H1 (cell line): Measurements from ENCODE around the gene RTN4. TPM values are rescaled to one million over a fixed set of nuclear protein-coding genes. Genes with fewer than 3 reads are reported as not detected.

Experiments
- CTCF ChIA-PET: fragments of 300-600 bp; sonication (Branson Sonifier 250); formaldehyde crosslinking; loops from one replicate; lab custom pipeline; 2021; ENCODE audit not compliant: partially characterized antibody; lab: Charles Lee
- POLR2A ChIA-PET: fragments of 300-600 bp; sonication (Branson Sonifier 250); formaldehyde crosslinking; loops from one replicate; lab custom pipeline; 2021; ENCODE audit warnings: inconsistent platforms; ENCODE audit not compliant: partially characterized antibody; lab: Charles Lee
- DNase-seq, 2 experiments: peaks; one replicate each; pipeline versions ENCODE4 v3.0.0 to v3.0.0-alpha.2; 2010 to 2022; ENCODE audit warnings: low spot score in 2 of 2, low read depth in 1 of 2, mixed read lengths in 1 of 2
- FAIRE-seq: peaks from 2 replicates; lab custom pipeline; 2011; peaks lifted over from hg19 to GRCh38; lab: Jason Lieb, UNC
- H2AFZ ChIP-seq: 2 replicates; pipeline ENCODE4 v1.8.1; 2012; ENCODE audit warnings: low read length, inconsistent platforms
- H2AK5ac ChIP-seq: 2 replicates; pipeline ENCODE4 v1.6.1; 2013; ENCODE audit warnings: low read depth, low read length
- H2BK120ac ChIP-seq: replicated peaks from 2 replicates; pipeline ENCODE3; 2013; ENCODE audit warnings: low read depth, low read length, inconsistent platforms
- H2BK12ac ChIP-seq: 2 replicates; pipeline ENCODE4 v1.6.1; 2013; ENCODE audit warnings: low read depth, low read length
- H2BK15ac ChIP-seq: 2 replicates; pipeline ENCODE4 v1.6.1; 2013; ENCODE audit warnings: low read length
- H2BK20ac ChIP-seq: 2 replicates; pipeline ENCODE4 v1.6.1; 2013; ENCODE audit warnings: low read length
- H2BK5ac ChIP-seq: 2 replicates; pipeline ENCODE4 v1.6.1; 2013; ENCODE audit warnings: low read depth, low read length
- H3K14ac ChIP-seq: 2 replicates; pipeline ENCODE4 v1.6.1; 2013; ENCODE audit warnings: inconsistent platforms; ENCODE audit not compliant: insufficient read length
- H3K18ac ChIP-seq: 2 replicates; pipeline ENCODE4 v1.6.1; 2013; ENCODE audit warnings: low read length; ENCODE audit errors: extremely low read depth
- H3K23ac ChIP-seq: 2 replicates; pipeline ENCODE4 v1.6.1; 2013; ENCODE audit warnings: inconsistent platforms; ENCODE audit not compliant: insufficient read length
- H3K23me2 ChIP-seq: 2 replicates; pipeline ENCODE4 v1.6.1; 2013; ENCODE audit warnings: low read depth, low read length
- H3K27ac ChIP-seq: 2 replicates; pipeline ENCODE4 v1.6.1; 2011; ENCODE audit warnings: low read depth, low read length, inconsistent platforms
- H3K27me3 ChIP-seq, 4 experiments: replicated peaks in 1 of 4; 1 replicate in 1 of 4; 2 replicates in 3 of 4; pipeline versions ENCODE4 v1.6.1 to v1.8.1; 2011 to 2013; ENCODE audit warnings: low read length in 3 of 4, mild to moderate bottlenecking in 3 of 4, inconsistent platforms in 2 of 4, mixed read lengths in 2 of 4, moderate library complexity in 1 of 4; ENCODE audit not compliant: control insufficient read depth in 3 of 4, insufficient read depth in 3 of 4; ENCODE audit errors: extremely low read depth in 1 of 4
- H3K36me3 ChIP-seq, 4 experiments: 2 replicates each; pipeline versions ENCODE4 v1.6.1 to v1.8.1; 2011 to 2013; ENCODE audit warnings: mild to moderate bottlenecking in 4 of 4, low read length in 3 of 4, moderate library complexity in 2 of 4, control low read depth in 1 of 4, inconsistent platforms in 1 of 4; ENCODE audit not compliant: insufficient read depth in 4 of 4, control insufficient read depth in 2 of 4
- H3K4ac ChIP-seq: replicated peaks from 2 replicates; pipeline ENCODE3; 2013; ENCODE audit warnings: low read length, low read depth, mixed read lengths, inconsistent platforms; ENCODE audit not compliant: insufficient read length
- H3K4me1 ChIP-seq, 4 experiments: replicated peaks in 1 of 4; 1 replicate in 1 of 4; 2 replicates in 3 of 4; pipeline versions ENCODE4 v1.6.1 to v1.8.1; 2011 to 2013; ENCODE audit warnings: low read length in 3 of 4, inconsistent platforms in 2 of 4, mixed read lengths in 1 of 4; ENCODE audit not compliant: insufficient read depth in 4 of 4, control insufficient read depth in 3 of 4
- H3K4me2 ChIP-seq, 2 experiments: 2 replicates each; pipeline versions ENCODE4 v1.6.1 to v1.8.1; 2011 to 2013; ENCODE audit warnings: low read depth in 2 of 2, low read length in 2 of 2, control low read depth in 1 of 2, inconsistent platforms in 1 of 2, mild to moderate bottlenecking in 1 of 2; ENCODE audit not compliant: insufficient read depth in 1 of 2
- H3K4me3 ChIP-seq, 4 experiments: fragments of 200-600, 300-600 bp in 1 of 4; sonication (generic), shearing (Covaris generic), sonication (Bioruptor Twin) in 1 of 4; 2 replicates each; pipeline versions ENCODE4 v1.5.1 to v1.8.1; 2011 to 2016; ENCODE audit warnings: low read length in 4 of 4, low read depth in 3 of 4, control low read depth in 2 of 4, inconsistent platforms in 2 of 4, mild to moderate bottlenecking in 2 of 4, mixed read lengths in 1 of 4, moderate library complexity in 1 of 4; ENCODE audit not compliant: insufficient read depth in 2 of 4; ENCODE audit errors: extremely low read depth in 1 of 4
- H3K56ac ChIP-seq: replicated peaks from 2 replicates; pipeline ENCODE3; 2013; ENCODE audit warnings: low read depth, mild to moderate bottlenecking, mixed read lengths, low read length, inconsistent platforms; ENCODE audit not compliant: insufficient read length
- H3K79me1 ChIP-seq: 2 replicates; pipeline ENCODE4 v1.6.1; 2013; ENCODE audit warnings: low read depth, low read length, control low read depth
- H3K79me2 ChIP-seq, 2 experiments: 2 replicates each; pipeline versions ENCODE4 v1.6.1 to v1.8.1; 2012 to 2013; ENCODE audit warnings: low read length in 2 of 2, mild to moderate bottlenecking in 2 of 2, inconsistent platforms in 1 of 2; ENCODE audit not compliant: insufficient read depth in 2 of 2, control insufficient read depth in 1 of 2
- H3K9ac ChIP-seq, 4 experiments: replicated peaks in 1 of 4; 1 replicate in 1 of 4; 2 replicates in 3 of 4; pipeline versions ENCODE4 v1.6.1 to v1.8.1; 2011 to 2013; ENCODE audit warnings: low read depth in 3 of 4, low read length in 3 of 4, control low read depth in 2 of 4, mild to moderate bottlenecking in 2 of 4, moderate library complexity in 2 of 4, inconsistent platforms in 1 of 4; ENCODE audit errors: extremely low read depth in 1 of 4
- H3K9me3 ChIP-seq, 2 experiments: 2 replicates each; pipeline versions ENCODE4 v1.6.1 to v1.8.1; 2012 to 2013; ENCODE audit warnings: mild to moderate bottlenecking in 2 of 2, moderate library complexity in 2 of 2, control low read depth in 1 of 2, inconsistent platforms in 1 of 2, low read depth in 1 of 2, low read length in 1 of 2, mixed read lengths in 1 of 2; ENCODE audit not compliant: insufficient read depth in 2 of 2
- H4K20me1 ChIP-seq, 2 experiments: replicated peaks in 1 of 2; 2 replicates each; pipeline versions ENCODE3 to v1.8.1; 2011 to 2013; ENCODE audit warnings: inconsistent platforms in 2 of 2, low read length in 2 of 2, mild to moderate bottlenecking in 1 of 2; ENCODE audit not compliant: insufficient read depth in 2 of 2, control insufficient read depth in 1 of 2
- H4K5ac ChIP-seq: 2 replicates; pipeline ENCODE4 v1.6.1; 2013; ENCODE audit warnings: low read length, low read depth, mixed read lengths, inconsistent platforms; ENCODE audit not compliant: insufficient read length
- H4K8ac ChIP-seq: 2 replicates; pipeline ENCODE4 v1.8.0; 2013; ENCODE audit warnings: mild to moderate bottlenecking, moderate library complexity, low read length, inconsistent platforms; ENCODE audit not compliant: insufficient read depth; ENCODE audit errors: extremely low read depth
- H4K91ac ChIP-seq: replicated peaks from 2 replicates; pipeline ENCODE3; 2013; ENCODE audit warnings: low read length, mixed read lengths, inconsistent platforms; ENCODE audit not compliant: insufficient read length
- BCL11A ChIP-seq, 2 experiments: IDR thresholded peaks; one replicate each; pipeline ENCODE4 v1.6.1; 2011; ENCODE audit warnings: low read depth in 2 of 2, low read length in 2 of 2, mild to moderate bottlenecking in 2 of 2
- E2F6 ChIP-seq: IDR thresholded peaks from 2 replicates; pipeline ENCODE4 v1.6.1; 2012; ENCODE audit warnings: inconsistent platforms
- PHF8 ChIP-seq: fragments of 200-600 bp; sonication (generic); conservative IDR thresholded peaks from 2 replicates; pipeline ENCODE4 v1.7.1; 2012; ENCODE audit warnings: low read depth, mild to moderate bottlenecking, inconsistent platforms, low read length, moderate library complexity
- SIRT6 ChIP-seq: IDR thresholded peaks from one replicate; pipeline ENCODE4 v1.7.1; 2012; ENCODE audit warnings: low read length, inconsistent platforms
- SIX5 ChIP-seq: IDR thresholded peaks from 2 replicates; pipeline ENCODE4 v1.6.1; 2011; ENCODE audit warnings: mild to moderate bottlenecking, low read depth, low read length
- SP2 ChIP-seq: IDR thresholded peaks from 2 replicates; pipeline ENCODE4 v1.6.1; 2012; ENCODE audit warnings: mild to moderate bottlenecking, low read length, inconsistent platforms
- TBP ChIP-seq: IDR thresholded peaks from 2 replicates; pipeline ENCODE4 v1.6.1; 2011; ENCODE audit warnings: low read depth, low read length, improper control_type of control experiment
- TCF12 ChIP-seq: IDR thresholded peaks from 2 replicates; pipeline ENCODE4 v1.6.1; 2011; ENCODE audit warnings: low read depth, mild to moderate bottlenecking, low read length
- ZNF274 ChIP-seq: IDR thresholded peaks from 2 replicates; pipeline ENCODE4 v1.7.0; 2012; ENCODE audit warnings: low read length, borderline replicate concordance; ENCODE audit errors: extremely low read depth
- WGBS, 2 experiments: shearing (Covaris generic) in 1 of 2; methylation state at CpG; one replicate each; pipeline versions ENCODE4 v1.1.6 to v1.1.7; 2013 to 2015; ENCODE audit warnings: low lambda C conversion rate in 2 of 2, mixed read lengths in 2 of 2, inconsistent platforms in 1 of 2, low coverage in 1 of 2, missing lambda C conversion rate in 1 of 2; ENCODE audit not compliant: insufficient replicate concordance in 2 of 2, insufficient coverage in 1 of 2, insufficient read length in 1 of 2; ENCODE audit errors: extremely low coverage in 1 of 2, missing lambda C conversion rate in 1 of 2; 5-methylcytosine and 5-hydroxymethylcytosine counted together
- polyA plus RNA-seq, 7 experiments: library from polyadenylated mRNA; depleted of rRNA in 3 of 7; stranded (reverse) in 5 of 7; unstranded in 2 of 7; fragments of >200 nt in 5 of 7; fragments of 200-250 nt in 2 of 7; gene quantifications; 1 replicate in 5 of 7; 2 replicates in 1 of 7; 4 replicates in 1 of 7; pipeline versions ENCODE4 v1.2.1 to v1.2.3, GENCODE V29; 2011 to 2013; ENCODE audit warnings: missing spikeins in 2 of 7, mixed read lengths in 2 of 7
- total RNA-seq: library from RNA; stranded (reverse); fragmentation: NEBNext Ultra II Directional; extraction: Animal tissue kit (Norgen Biotek cat#: 25700); gene quantifications from 2 replicates; pipeline ENCODE4 v1.2.1, GENCODE V29; 2021

The RTN4 gene
- total and polyA plus RNA-seq, 2 of the 8 experiments (the other 6 are each of a cell fraction or from before 2014, with no cell fraction given): 179 to 242 TPM

DNA sequence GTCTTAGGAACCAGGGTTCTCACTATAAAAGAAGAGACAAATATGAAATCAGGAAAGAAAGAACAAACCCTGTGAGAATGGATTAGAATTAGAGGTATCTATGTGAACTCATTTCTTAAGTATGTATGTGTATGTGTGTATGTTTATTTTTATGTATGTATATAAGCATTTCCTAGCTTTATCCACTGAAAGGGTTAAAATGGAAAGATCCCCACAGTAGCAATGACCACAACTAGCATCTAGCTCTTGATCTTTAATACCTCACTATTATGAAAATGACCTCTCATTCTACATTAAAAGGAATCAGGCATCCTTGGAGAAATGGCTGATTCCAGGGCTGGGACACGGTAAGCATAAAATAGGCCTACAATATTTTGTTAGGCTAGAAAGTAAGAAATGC, 31.6 kb downstream of the RTN4 start:
- H3K4me2 ChIP-seq: peak overlapping the region; percentile 6 to 10; a peak in 2 of 4 replicates
- H3K36me3 ChIP-seq: no peaks in the 10 kb centered on the region
- no peak for DNase-seq
- 0 out of 8 replicates have a peak overlapping the region, but pooled peaks of 1 of the 4 experiments have one; percentile 17 for H3K4me3 ChIP-seq
- peaks cover 2 to 13% (median 9%) of the 10 kb centered on the region in 4 experiments; a peak in 5 of 7 replicates for H3K4me1 ChIP-seq
- no peak overlapping the region for H3K27ac ChIP-seq
- H2BK12ac ChIP-seq: no peak overlapping the region
- H3K79me2 ChIP-seq: peaks cover 25 to 99% of the 10 kb centered on the region in 2 experiments
- H4K20me1 ChIP-seq: peaks cover 8 to 16% of the 10 kb centered on the region in 2 experiments
- no peak overlapping the region for H2AK5ac ChIP-seq
- CTCF ChIA-PET: interaction anchor here (0.7 to 2.1 kb wide), 3 partner anchors 13 to 149 kb away, joined by 3 to 5 read pairs (median 3); no protein-coding TSS in a partner anchor
- H3K23me2 ChIP-seq: peaks cover 3% of the 10 kb centered on the region; the same call in 1 of the 2 replicates
- TF ChIP-seq SP2: no peak
- no peak for TF ChIP-seq BCL11A (IDR thresholded peaks at IDR 0.05; ENCODE audit: low read depth in 2 of 2, low read length in 2 of 2)
- no peak for TF ChIP-seq TCF12
- no peak for TF ChIP-seq SIX5
- no peak for TF ChIP-seq TBP
- TF ChIP-seq ZNF274: no peak
- no peak for TF ChIP-seq E2F6
- TF ChIP-seq PHF8: no peak
- TF ChIP-seq SIRT6: no peak
- FAIRE-seq: no peak
- H2BK120ac ChIP-seq: no peak overlapping the region
- no peak overlapping the region for H3K14ac ChIP-seq
- H3K4ac ChIP-seq: no peak overlapping the region
- H4K5ac ChIP-seq: no peak overlapping the region
- peaks cover 3% of the 10 kb centered on the region; the same call in 1 of the 2 replicates for H3K79me1 ChIP-seq
- no peak overlapping the region for H2BK15ac ChIP-seq
- H2BK20ac ChIP-seq: no peak overlapping the region
- POLR2A ChIA-PET: interaction anchor here (1.4 to 2.8 kb wide), 3 partner anchors 15 to 115 kb away, joined by 4 to 8 read pairs (median 5); no protein-coding TSS in a partner anchor
- WGBS, 2 experiments: 65% methylated on average over 1 of the region's 1 CpG; no CpG with 5 or more reads in 1 of the 2 experiments
- H3K9ac ChIP-seq: no peak overlapping the region
- no peak overlapping the region for H3K23ac ChIP-seq
- H3K56ac ChIP-seq: no peak overlapping the region
- no peak overlapping the region for H4K8ac ChIP-seq
- H3K27me3 ChIP-seq: no peaks in the 10 kb centered on the region
- H2AFZ ChIP-seq: no peak overlapping the region
- H2BK5ac ChIP-seq: no peak overlapping the region
- H3K18ac ChIP-seq: no peak overlapping the region
- H4K91ac ChIP-seq: no peak overlapping the region
- H3K9me3 ChIP-seq: no peaks in the 10 kb centered on the region
